Calu3 (cell line): ENCODE measurements around the gene ERLEC1. TPM values are rescaled to one million over a fixed set of nuclear protein-coding genes. Genes with fewer than 3 reads are reported as not detected.
A peak's percentile ranks its signal among the peaks of the same experiment; 100 is the strongest.

ENCODE experiments used
- BruUV-seq: library from RNA; stranded (reverse); fragments of 400-500 nt; replicated peaks from 2 replicates; lab custom pipeline; 2021; lab: Mats Ljungman, UMichigan
- CTCF ChIA-PET: fragments of 300-600 bp; sonication (Branson Sonifier 250); formaldehyde crosslinking; loops from one replicate; lab custom pipeline; 2022; ENCODE audit warnings: antibody characterized with exemption; lab: Charles Lee
- DNase-seq: peaks from one replicate; pipeline ENCODE4 v3.0.0; 2022
- H3K27ac Mint-ChIP-seq: one replicate; pipeline ENCODE4 v1.8.0; 2022; ENCODE audit warnings: mixed read lengths; ENCODE audit not compliant: unreplicated experiment
- H3K27me3 Mint-ChIP-seq: one replicate; pipeline ENCODE4 v1.8.0; 2022; ENCODE audit warnings: mixed read lengths; ENCODE audit not compliant: unreplicated experiment
- H3K36me3 Mint-ChIP-seq: one replicate; pipeline ENCODE4 v1.8.0; 2022; ENCODE audit warnings: mild to moderate bottlenecking, moderate library complexity, mixed read lengths; ENCODE audit not compliant: insufficient read depth, unreplicated experiment
- H3K4me1 Mint-ChIP-seq: one replicate; pipeline ENCODE4 v1.8.0; 2022; ENCODE audit warnings: mild to moderate bottlenecking, low read depth, mixed read lengths; ENCODE audit not compliant: unreplicated experiment
- H3K4me3 Mint-ChIP-seq: one replicate; pipeline ENCODE4 v1.8.0; 2022; ENCODE audit warnings: mild to moderate bottlenecking, low read depth, moderate library complexity, mixed read lengths; ENCODE audit not compliant: unreplicated experiment
- H3K9me3 Mint-ChIP-seq: one replicate; pipeline ENCODE4 v1.8.0; 2022; ENCODE audit warnings: low read depth, mixed read lengths; ENCODE audit not compliant: unreplicated experiment
- CTCF ChIP-seq: fragments of 200-600 bp; IDR thresholded peaks from one replicate; pipeline ENCODE4 v1.8.0; 2022; ENCODE audit warnings: antibody characterized with exemption; ENCODE audit not compliant: unreplicated experiment
- intact Hi-C: fragments of 100-400 bp; cut with micrococcal nuclease; formaldehyde crosslinking; loops from one replicate; pipeline ENCODE4 v1.10.0; 2022; ENCODE audit not compliant: unreplicated experiment
- total RNA-seq: library from RNA; stranded (reverse); gene quantifications from 2 replicates; pipeline ENCODE4 v1.2.3, GENCODE V29; 2022

The ERLEC1 gene
- total RNA-seq, 1 experiment from 2014 or later = 51.9 TPM

- Mint-ChIP-seq H3K9me3 (no peaks in the 10 kb centered on the region), H3K27ac (peak overlapping the region; percentile 86), H3K4me3 (peak overlapping the region; percentile 94), H3K4me1 (peaks cover 19% of the 10 kb centered on the region), H3K36me3 (peaks cover 29% of the 10 kb centered on the region), H3K27me3 (no peaks in the 10 kb centered on the region)
- BruUV-seq = TSS peak; percentile 62
- intact Hi-C loops = no loop called here
- CTCF ChIA-PET = interaction anchor here (0.6 kb wide), 1 partner anchor 54 kb away, joined by 3 read pairs; no protein-coding TSS in a partner anchor
- no peak for DNase-seq
- TF ChIP-seq CTCF = no peak
Measured at GRCh38 chr2:53787614-53788289, 908 bp downstream of the ERLEC1 start.

GRCh38 chr2:53793261-53793660 is 6.4 kb downstream of the ERLEC1 start:
- CTCF ChIA-PET = no interaction called here
- Mint-ChIP-seq H3K9me3 (no peaks in the 10 kb centered on the region), H3K27me3 (no peaks in the 10 kb centered on the region), H3K4me3 (no peak overlapping the region), H3K4me1 (peaks cover 9% of the 10 kb centered on the region), H3K36me3 (peaks cover 19% of the 10 kb centered on the region), H3K27ac (no peak overlapping the region)
- DNase-seq = no peak
- TF ChIP-seq CTCF = no peak
- no TSS peak for BruUV-seq
- intact Hi-C loops = no loop called here

GRCh38 chr2:53793821-53794220 is 7.0 kb downstream of the ERLEC1 start:
- intact Hi-C loops = no loop called here
- Mint-ChIP-seq H3K9me3 (no peaks in the 10 kb centered on the region), H3K4me1 (peaks cover 9% of the 10 kb centered on the region), H3K27me3 (no peaks in the 10 kb centered on the region), H3K27ac (no peak overlapping the region), H3K36me3 (peaks cover 17% of the 10 kb centered on the region), H3K4me3 (no peak overlapping the region)
- DNase-seq = no peak
- no TSS peak for BruUV-seq
- TF ChIP-seq CTCF = no peak
- CTCF ChIA-PET = no interaction called here

GRCh38 chr2:53801547-53801946 is 14.7 kb downstream of the ERLEC1 start:
- H3K4me3 Mint-ChIP-seq = no peak overlapping the region
- intact Hi-C loops = no loop called here
- no peaks in the 10 kb centered on the region for H3K9me3 Mint-ChIP-seq

More at GRCh38 chr2:53801547-53801946, 14.7 kb downstream of the ERLEC1 start:
- H3K4me1 Mint-ChIP-seq = no peaks in the 10 kb centered on the region
- no TSS peak for BruUV-seq
- peaks cover 7% of the 10 kb centered on the region for H3K36me3 Mint-ChIP-seq
- H3K27ac Mint-ChIP-seq = no peak overlapping the region
- CTCF ChIA-PET = no interaction called here
- no peak for DNase-seq
- no peaks in the 10 kb centered on the region for H3K27me3 Mint-ChIP-seq
- no peak for TF ChIP-seq CTCF
